Common myeloid progenitor, CD34-positive (primary cell): ENCODE measurements around the gene CCT5. TPM values are rescaled to one million over a fixed set of nuclear protein-coding genes. Genes with fewer than 3 reads are reported as not detected.

Experiments used
- CTCF ChIA-PET: fragments of 350-600 bp; sonication (Branson Sonifier 250); formaldehyde crosslinking; loops from one replicate; lab custom pipeline; 2021; ENCODE audit warnings: antibody characterized with exemption; lab: Charles Lee
- POLR2A ChIA-PET: fragments of 350-600 bp; sonication (Branson Sonifier 250); formaldehyde crosslinking; loops from one replicate; lab custom pipeline; 2021; ENCODE audit warnings: antibody characterized with exemption; lab: Charles Lee
- DNase-seq, 3 donors: peaks; one replicate each; pipeline versions ENCODE4 v3.0.0 to v3.0.0-alpha.2; 2013
- H3K27ac ChIP-seq, 2 experiments: 1 replicate in 1 of 2; 2 replicates in 1 of 2; pipeline ENCODE4 v1.7.0; 2013; ENCODE audit warnings: inconsistent platforms in 2 of 2, low read length in 2 of 2, mild to moderate bottlenecking in 2 of 2, low read depth in 1 of 2, moderate library complexity in 1 of 2; ENCODE audit not compliant: severe bottlenecking in 2 of 2, insufficient read depth in 1 of 2, poor library complexity in 1 of 2
- H3K27me3 ChIP-seq, 5 experiments: replicated peaks in 2 of 5; 1 replicate in 3 of 5; 2 replicates in 2 of 5; pipeline versions ENCODE4 v1.6.1 to v1.7.0; 2013; ENCODE audit warnings: low read length in 4 of 5, mild to moderate bottlenecking in 2 of 5, moderate library complexity in 2 of 5, inconsistent platforms in 1 of 5; ENCODE audit not compliant: insufficient read depth in 5 of 5, control insufficient read depth in 4 of 5
- H3K36me3 ChIP-seq, 4 experiments: 1 replicate in 2 of 4; 2 replicates in 2 of 4; pipeline versions ENCODE4 v1.6.1 to v1.7.0; 2013; ENCODE audit warnings: low read length in 3 of 4, control low read depth in 1 of 4, mild to moderate bottlenecking in 1 of 4; ENCODE audit not compliant: control insufficient read depth in 4 of 4, insufficient read depth in 4 of 4
- H3K4me1 ChIP-seq, 4 experiments: 1 replicate in 3 of 4; 2 replicates in 1 of 4; pipeline versions ENCODE4 v1.6.1 to v1.7.1; 2013; ENCODE audit warnings: low read length in 3 of 4, mild to moderate bottlenecking in 3 of 4, control low read depth in 1 of 4, inconsistent platforms in 1 of 4, moderate library complexity in 1 of 4; ENCODE audit not compliant: control insufficient read depth in 4 of 4, insufficient read depth in 4 of 4; ENCODE audit errors: control extremely low read depth in 1 of 4
- H3K4me3 ChIP-seq, 7 experiments: 1 replicate in 4 of 7; 2 replicates in 3 of 7; pipeline versions ENCODE4 v1.5.1 to v1.7.0; 2013; ENCODE audit warnings: mild to moderate bottlenecking in 7 of 7, low read length in 6 of 7, moderate library complexity in 6 of 7, inconsistent platforms in 2 of 7, low read depth in 2 of 7, control low read depth in 1 of 7; ENCODE audit not compliant: insufficient read depth in 4 of 7, control insufficient read depth in 1 of 7; ENCODE audit errors: extremely low read depth in 1 of 7
- H3K9me3 ChIP-seq, 5 experiments: 1 replicate in 4 of 5; 2 replicates in 1 of 5; pipeline versions ENCODE4 v1.6.1 to v1.7.1; 2013; ENCODE audit warnings: low read length in 4 of 5, mild to moderate bottlenecking in 2 of 5, inconsistent platforms in 1 of 5, low read depth in 1 of 5, moderate library complexity in 1 of 5; ENCODE audit not compliant: control insufficient read depth in 4 of 5, insufficient read depth in 2 of 5; ENCODE audit errors: control extremely low read depth in 1 of 5
- WGBS: methylation state at CpG from one replicate; pipeline ENCODE4 v1.1.5; 2013; ENCODE audit not compliant: insufficient coverage; 5-methylcytosine and 5-hydroxymethylcytosine counted together
- polyA plus RNA-seq: library from polyadenylated mRNA; unstranded; fragments of 120-200 nt; gene quantifications from one replicate; pipeline ENCODE4 v1.2.1, GENCODE V29; 2013

CCT5 gene
- 176 TPM for polyA plus RNA-seq

DNA sequence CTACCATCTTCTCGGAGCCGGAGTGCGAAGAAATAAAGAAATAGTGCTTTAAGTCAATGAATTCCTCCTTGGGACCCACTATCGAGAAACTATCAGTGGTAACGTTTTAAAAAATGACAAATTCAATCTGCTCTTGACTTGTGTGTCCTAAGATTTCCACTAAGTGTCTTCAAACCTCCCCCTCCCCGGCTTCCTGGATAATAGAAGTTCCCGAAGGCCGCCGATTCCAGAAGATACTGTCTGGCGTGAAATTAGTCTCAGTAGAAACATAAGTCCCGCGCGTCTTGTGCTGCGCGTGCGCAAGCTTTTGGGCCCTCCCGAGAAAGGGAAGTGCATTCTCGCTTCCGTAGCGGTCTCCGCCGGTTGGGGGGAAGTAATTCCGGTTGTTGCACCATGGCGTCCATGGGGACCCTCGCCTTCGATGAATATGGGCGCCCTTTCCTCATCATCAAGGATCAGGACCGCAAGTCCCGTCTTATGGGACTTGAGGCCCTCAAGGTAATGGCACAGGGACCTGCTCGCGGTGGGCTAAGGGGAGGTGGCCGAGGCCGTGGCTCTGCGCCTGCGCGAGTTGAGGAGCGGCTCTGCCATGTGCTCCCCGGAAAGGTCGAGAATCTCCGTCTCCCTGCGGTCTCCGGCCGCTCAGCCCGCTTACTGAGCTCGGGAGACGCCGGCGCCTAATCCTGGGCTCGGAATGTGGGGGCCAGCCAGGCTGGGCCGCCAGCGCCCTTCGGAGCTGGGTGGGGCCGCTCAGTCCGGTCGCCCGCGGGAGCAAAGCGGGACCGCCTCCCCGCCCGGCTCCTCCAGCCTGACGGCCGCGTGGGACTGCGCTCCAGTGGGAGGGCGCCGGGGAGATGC lies at the start of gene CCT5:
CCT5 (plus strand) TSS at position 333 of the 858 bp plus-strand sequence; CDS start at position 394, 61 bp downstream.
- H3K27ac ChIP-seq: peak within 1 kb of the TSS; percentile 100
- peak within 1 kb of the TSS; percentile 87 to 99 (median 96) for H3K4me3 ChIP-seq
- WGBS: under 1% methylated on average over 52 of the region's 67 CpGs
- H3K27me3 ChIP-seq: no peaks in the 10 kb centered on the region
- DNase-seq: peak; percentile 99
- ChIA-PET CTCF (interaction anchor here (0.8 to 1.8 kb wide), 2 partner anchors 11 to 34 kb away, joined by 3 to 10 read pairs; no protein-coding TSS in a partner anchor), POLR2A (interaction anchor here (1.3 kb wide), 1 partner anchor 9 kb away, joined by 4 read pairs; no protein-coding TSS in a partner anchor)
- H3K36me3 ChIP-seq: peaks cover 7 to 33% (median 13%) of the 10 kb centered on the region in 4 experiments
- H3K4me1 ChIP-seq: peaks cover 14 to 31% (median 22%) of the 10 kb centered on the region in 4 experiments
- H3K9me3 ChIP-seq: no peaks in the 10 kb centered on the region

DNA sequence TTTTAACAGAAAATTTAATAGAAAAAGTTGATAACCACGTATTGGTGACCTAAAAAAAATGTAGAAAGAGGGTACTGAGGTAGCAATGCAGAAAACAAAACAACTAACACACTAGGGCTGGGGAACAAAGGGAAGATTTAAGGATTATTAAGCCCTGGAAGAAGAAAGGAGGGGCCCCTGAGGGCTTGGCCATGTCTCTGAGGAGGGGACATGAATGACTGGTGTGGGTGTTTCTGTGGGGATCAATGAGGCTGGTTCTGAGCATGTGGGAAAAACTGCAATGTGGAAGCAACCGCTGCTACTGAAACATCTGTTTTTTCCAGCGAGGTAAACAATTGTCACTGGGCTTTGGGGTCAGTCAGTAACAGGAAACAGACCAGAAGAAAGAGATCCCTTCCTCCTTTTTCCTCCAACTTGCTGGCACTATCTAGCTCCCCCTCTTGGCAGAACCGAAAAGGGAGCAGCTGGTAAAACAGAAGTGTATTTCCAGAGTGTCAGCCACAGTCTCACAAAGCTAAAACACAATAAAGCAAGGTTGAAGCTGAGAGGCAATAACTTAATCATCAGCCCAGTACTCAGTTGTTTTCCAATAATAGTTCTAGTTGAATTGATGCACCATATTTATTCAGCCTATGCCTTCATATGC lies 48.7 kb upstream of the CCT5 start:
- Histone ChIP-seq H3K9me3 (peaks cover 2 to 10% (median 4%) of the 10 kb centered on the region in 5 experiments), H3K4me1 (no peaks in the 10 kb centered on the region), H3K36me3 (no peaks in the 10 kb centered on the region), H3K27me3 (no peaks in the 10 kb centered on the region), H3K4me3 (no peak overlapping the region), H3K27ac (no peak overlapping the region)
- WGBS: 46% methylated on average over 2 of the region's 4 CpGs
- DNase-seq: no peak
- POLR2A ChIA-PET: no interaction called here
- CTCF ChIA-PET: no interaction called here

DNA sequence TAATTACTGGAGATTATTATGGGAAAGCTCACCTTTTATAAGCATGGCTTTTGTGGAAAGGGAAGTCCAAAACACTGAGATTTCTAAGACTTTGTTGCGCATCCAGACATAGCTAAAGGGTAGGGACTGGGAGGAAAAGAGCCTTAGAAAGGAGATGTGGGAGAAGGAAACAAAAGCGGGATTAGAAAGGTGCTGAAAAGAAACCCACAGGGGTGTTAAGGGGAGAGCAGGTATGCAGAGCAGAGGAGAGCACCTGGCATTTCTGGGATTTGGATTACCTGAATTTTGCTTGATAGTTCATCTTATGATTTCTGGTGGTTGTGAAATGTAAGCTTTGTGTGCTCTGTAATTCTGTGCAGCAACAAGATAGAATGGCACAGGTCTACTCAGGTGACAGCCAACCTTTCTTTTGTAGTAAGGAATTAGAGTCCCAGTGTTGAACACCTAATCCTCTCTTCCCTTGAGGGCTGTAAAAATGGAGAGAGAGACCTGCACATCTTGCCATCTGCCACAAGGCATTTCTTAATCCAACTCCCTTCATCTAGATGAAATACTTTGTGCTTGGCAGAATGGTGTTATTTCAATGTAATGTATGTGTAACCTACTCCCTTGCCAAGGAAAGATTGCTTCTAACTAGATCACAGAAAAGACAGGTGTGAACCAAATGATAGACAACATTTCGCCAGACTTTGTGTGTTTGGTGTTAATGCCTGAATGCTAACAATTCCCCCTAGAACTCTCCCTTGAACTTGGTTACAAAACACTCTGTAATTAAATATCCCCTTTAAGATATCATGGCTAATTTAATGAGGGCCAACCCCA lies 47.8 kb upstream of the CCT5 start:
- no peak overlapping the region for H3K27ac ChIP-seq
- DNase-seq: no peak
- peaks cover 2 to 7% (median 4%) of the 10 kb centered on the region in 5 experiments for H3K9me3 ChIP-seq
- H3K36me3 ChIP-seq: no peaks in the 10 kb centered on the region
- 100% methylated on average over 2 of the region's 3 CpGs for WGBS
- no peaks in the 10 kb centered on the region for H3K27me3 ChIP-seq
- H3K4me3 ChIP-seq: no peak overlapping the region
- ChIA-PET CTCF (no interaction called here), POLR2A (no interaction called here)
- H3K4me1 ChIP-seq: no peaks in the 10 kb centered on the region

DNA sequence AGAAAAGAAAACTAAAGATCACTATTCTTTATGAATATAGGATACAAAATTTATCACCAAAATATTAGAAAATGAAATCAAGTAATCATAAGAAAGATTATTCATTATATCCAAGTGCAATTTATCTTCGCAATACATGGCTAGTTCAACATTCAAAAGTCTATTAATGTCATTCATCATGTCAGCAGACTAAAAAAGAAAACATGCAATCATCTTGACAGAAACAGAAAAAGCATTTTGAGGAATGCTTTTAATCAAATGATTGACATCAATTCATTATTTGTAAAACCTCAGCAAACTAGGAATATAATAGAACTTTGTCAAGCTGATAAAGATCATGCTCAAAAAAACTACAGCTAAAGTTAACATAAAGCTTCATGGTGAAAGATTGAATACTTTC lies 41.1 kb upstream of the CCT5 start:
- peaks cover 0 to 2% (median 0%) of the 10 kb centered on the region in 5 experiments for H3K9me3 ChIP-seq
- no peaks in the 10 kb centered on the region for H3K36me3 ChIP-seq
- no peak for DNase-seq
- no peaks in the 10 kb centered on the region for H3K4me1 ChIP-seq
- no peak overlapping the region for H3K4me3 ChIP-seq
- H3K27ac ChIP-seq: no peak overlapping the region
- CTCF ChIA-PET: interaction anchor here (1.3 kb wide), 1 partner anchor 23 kb away, joined by 3 read pairs; no protein-coding TSS in a partner anchor
- POLR2A ChIA-PET: no interaction called here
- no peaks in the 10 kb centered on the region for H3K27me3 ChIP-seq
- no CpG with 5 or more reads among the region's 1 CpG for WGBS

DNA sequence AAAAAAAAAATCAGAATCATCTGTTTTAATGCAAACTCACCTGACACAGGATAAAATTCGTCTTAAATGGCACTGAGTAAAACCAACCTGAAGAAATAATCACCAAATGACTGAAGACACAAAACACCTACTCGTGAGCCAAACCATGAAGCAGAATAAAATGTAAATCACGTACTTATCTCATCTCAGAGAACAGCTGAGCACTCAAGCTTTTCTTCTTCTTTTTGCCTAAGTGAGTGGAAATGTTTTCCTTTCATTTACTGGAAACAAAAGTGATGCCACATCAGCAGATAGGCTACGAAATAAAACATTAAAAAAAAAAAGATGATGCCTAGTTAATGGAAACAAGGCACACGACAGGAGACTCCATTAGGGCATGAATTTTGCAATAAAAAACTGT lies 36.8 kb upstream of the CCT5 start:
- Histone ChIP-seq H3K27me3 (no peaks in the 10 kb centered on the region), H3K36me3 (no peaks in the 10 kb centered on the region), H3K27ac (no peak overlapping the region), H3K9me3 (no peaks in the 10 kb centered on the region), H3K4me1 (no peaks in the 10 kb centered on the region), H3K4me3 (no peak overlapping the region)
- ChIA-PET POLR2A (no interaction called here), CTCF (no interaction called here)
- DNase-seq: no peak
- 97% methylated on average over 4 of the region's 5 CpGs for WGBS

DNA sequence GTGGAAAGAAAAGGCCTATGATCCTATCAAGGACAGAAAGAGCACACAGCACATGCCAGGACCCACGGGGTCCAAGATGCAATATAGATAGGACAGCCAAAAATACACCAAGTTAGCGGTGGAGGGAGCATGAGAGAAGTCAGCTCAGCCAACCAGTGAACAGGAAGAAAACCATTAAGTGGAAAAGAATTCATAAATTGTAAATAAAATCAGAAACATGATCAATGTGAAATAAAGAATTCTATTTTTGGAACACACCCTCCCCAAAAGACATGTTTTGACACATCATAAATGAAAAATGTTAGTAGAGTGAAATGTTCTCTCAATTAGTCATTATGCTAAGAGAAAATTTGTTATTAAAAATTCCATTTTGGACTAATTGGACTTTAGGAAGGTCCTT lies 36.0 kb upstream of the CCT5 start:
- DNase-seq: no peak
- POLR2A ChIA-PET: no interaction called here

More for the DNA sequence above, 36.0 kb upstream of the CCT5 start:
- Histone ChIP-seq H3K4me3 (no peak overlapping the region), H3K27me3 (no peaks in the 10 kb centered on the region), H3K9me3 (no peaks in the 10 kb centered on the region), H3K36me3 (no peaks in the 10 kb centered on the region), H3K4me1 (no peaks in the 10 kb centered on the region), H3K27ac (no peak overlapping the region)
- CTCF ChIA-PET: no interaction called here
- no CpG with 5 or more reads among the region's 2 CpGs for WGBS
